ENCODE data around the gene RERE. TPM values are rescaled to one million over a fixed set of nuclear protein-coding genes. Genes with fewer than 3 reads are reported as not detected.

The RERE gene
- total RNA-seq, 1 donor from 2014 or later = 76.8 TPM

- Mint-ChIP-seq H3K9me3 (ENCODE audit: unreplicated experiment) (no peaks in the 10 kb centered on the region), H3K36me3 (ENCODE audit: unreplicated experiment) (peaks cover 2% of the 10 kb centered on the region), H3K4me3 (ENCODE audit: unreplicated experiment) (no peak overlapping the region), H3K27me3 (ENCODE audit: unreplicated experiment) (no peaks in the 10 kb centered on the region), H3K27ac (ENCODE audit: unreplicated experiment) (no peak overlapping the region), H3K4me1 (ENCODE audit: unreplicated experiment) (peaks cover 23% of the 10 kb centered on the region)
- no peak for DNase-seq (ENCODE audit: extremely low spot score, unreplicated experiment)
- TF ChIP-seq, protein P1, sequence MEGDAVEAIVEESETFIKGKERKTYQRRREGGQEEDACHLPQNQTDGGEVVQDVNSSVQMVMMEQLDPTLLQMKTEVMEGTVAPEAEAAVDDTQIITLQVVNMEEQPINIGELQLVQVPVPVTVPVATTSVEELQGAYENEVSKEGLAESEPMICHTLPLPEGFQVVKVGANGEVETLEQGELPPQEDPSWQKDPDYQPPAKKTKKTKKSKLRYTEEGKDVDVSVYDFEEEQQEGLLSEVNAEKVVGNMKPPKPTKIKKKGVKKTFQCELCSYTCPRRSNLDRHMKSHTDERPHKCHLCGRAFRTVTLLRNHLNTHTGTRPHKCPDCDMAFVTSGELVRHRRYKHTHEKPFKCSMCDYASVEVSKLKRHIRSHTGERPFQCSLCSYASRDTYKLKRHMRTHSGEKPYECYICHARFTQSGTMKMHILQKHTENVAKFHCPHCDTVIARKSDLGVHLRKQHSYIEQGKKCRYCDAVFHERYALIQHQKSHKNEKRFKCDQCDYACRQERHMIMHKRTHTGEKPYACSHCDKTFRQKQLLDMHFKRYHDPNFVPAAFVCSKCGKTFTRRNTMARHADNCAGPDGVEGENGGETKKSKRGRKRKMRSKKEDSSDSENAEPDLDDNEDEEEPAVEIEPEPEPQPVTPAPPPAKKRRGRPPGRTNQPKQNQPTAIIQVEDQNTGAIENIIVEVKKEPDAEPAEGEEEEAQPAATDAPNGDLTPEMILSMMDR (IDR thresholded peaks at IDR 0.05) = no peak
These were observed 101.2 kb downstream of the RERE start for GRCh38 chr1:8716238-8716637.

GRCh38 chr1:8714173-8714572, 103.3 kb downstream of the RERE start:
- TF ChIP-seq, protein P1 (IDR thresholded peaks at IDR 0.05) = no peak
- Mint-ChIP-seq H3K27me3 (ENCODE audit: unreplicated experiment) (no peaks in the 10 kb centered on the region), H3K27ac (ENCODE audit: unreplicated experiment) (peak overlapping the region; percentile 74)

GRCh38 chr1:8712413-8713231, 104.8 kb downstream of the RERE start:
- Mint-ChIP-seq H3K27me3 (ENCODE audit: unreplicated experiment) (no peaks in the 10 kb centered on the region), H3K4me3 (ENCODE audit: unreplicated experiment) (peak overlapping the region; percentile 49), H3K27ac (ENCODE audit: unreplicated experiment) (peak overlapping the region; percentile 93), H3K36me3 (ENCODE audit: unreplicated experiment) (no peaks in the 10 kb centered on the region), H3K9me3 (ENCODE audit: unreplicated experiment) (no peaks in the 10 kb centered on the region), H3K4me1 (ENCODE audit: unreplicated experiment) (peaks cover 44% of the 10 kb centered on the region)
- no peak for DNase-seq (ENCODE audit: extremely low spot score, unreplicated experiment)
- TF ChIP-seq, protein P1 (IDR thresholded peaks at IDR 0.05) = no peak

More at GRCh38 chr1:8714173-8714572, 103.3 kb downstream of the RERE start:
- Mint-ChIP-seq H3K36me3 (ENCODE audit: unreplicated experiment) (no peaks in the 10 kb centered on the region), H3K9me3 (ENCODE audit: unreplicated experiment) (no peaks in the 10 kb centered on the region), H3K4me3 (ENCODE audit: unreplicated experiment) (no peak overlapping the region), H3K4me1 (ENCODE audit: unreplicated experiment) (peaks cover 40% of the 10 kb centered on the region)
- no peak for DNase-seq (ENCODE audit: extremely low spot score, unreplicated experiment)

- H3K4me3 Mint-ChIP-seq (ENCODE audit: unreplicated experiment) = peak overlapping the region; percentile 49
- no peak for DNase-seq (ENCODE audit: extremely low spot score, unreplicated experiment)
- TF ChIP-seq, protein P1 (IDR thresholded peaks at IDR 0.05) = no peak
- no peaks in the 10 kb centered on the region for H3K9me3 Mint-ChIP-seq (ENCODE audit: unreplicated experiment)
- peaks cover 50% of the 10 kb centered on the region for H3K4me1 Mint-ChIP-seq (ENCODE audit: unreplicated experiment)
- H3K27me3 Mint-ChIP-seq (ENCODE audit: unreplicated experiment) = no peaks in the 10 kb centered on the region
- peak overlapping the region; percentile 93 for H3K27ac Mint-ChIP-seq (ENCODE audit: unreplicated experiment)
- H3K36me3 Mint-ChIP-seq (ENCODE audit: unreplicated experiment) = no peaks in the 10 kb centered on the region
These were observed 105.5 kb downstream of the RERE start for GRCh38 chr1:8711873-8712412.

DNA sequence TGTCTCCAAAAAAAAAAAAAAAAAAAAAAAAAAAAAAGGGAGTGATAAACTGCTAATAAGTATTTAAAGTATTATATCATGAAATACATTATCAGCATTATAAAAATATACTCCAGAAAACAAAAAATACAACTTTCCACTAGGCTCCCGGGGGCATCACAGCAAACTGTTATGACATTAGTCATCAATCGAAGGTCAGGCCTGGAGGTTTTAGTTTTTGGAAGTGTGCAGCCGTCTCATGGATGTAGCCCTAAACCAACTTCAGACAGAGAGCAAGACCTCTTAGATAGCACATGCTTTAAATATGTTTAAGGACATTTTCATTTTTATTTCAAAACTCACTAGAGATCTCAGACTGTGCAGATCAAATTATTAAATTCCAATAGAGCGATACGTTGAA, 106.3 kb downstream of the RERE start:
- H3K4me1 Mint-ChIP-seq (ENCODE audit: unreplicated experiment) = peaks cover 58% of the 10 kb centered on the region
- peak overlapping the region; percentile 50 for H3K4me3 Mint-ChIP-seq (ENCODE audit: unreplicated experiment)
- H3K27ac Mint-ChIP-seq (ENCODE audit: unreplicated experiment) = peak overlapping the region; percentile 93
- H3K36me3 Mint-ChIP-seq (ENCODE audit: unreplicated experiment) = no peaks in the 10 kb centered on the region
- no peak for DNase-seq (ENCODE audit: extremely low spot score, unreplicated experiment)
- no peaks in the 10 kb centered on the region for H3K27me3 Mint-ChIP-seq (ENCODE audit: unreplicated experiment)
- no peaks in the 10 kb centered on the region for H3K9me3 Mint-ChIP-seq (ENCODE audit: unreplicated experiment)
- TF ChIP-seq, protein P1 (IDR thresholded peaks at IDR 0.05) = no peak
